NCI-H2029 (cell line): ENCODE results near the gene MYADM.

Source experiments
- DNase-seq: peaks from one replicate; lab custom pipeline; 2025; lab: John Stamatoyannopoulos, UW

The MYADM gene

GRCh38 chr19:53915000-53915399, 47.3 kb downstream of the MYADM start:
- DNase-seq = no peak

- no peak for DNase-seq
These were observed 48.3 kb downstream of the MYADM start for GRCh38 chr19:53916004-53916403.

GRCh38 chr19:53917356-53917755, 49.7 kb downstream of the MYADM start:
- DNase-seq = no peak
